ENCODE results near the gene TRRAP. TPM values are rescaled to one million over a fixed set of nuclear protein-coding genes. Genes with fewer than 3 reads are reported as not detected.

The TRRAP gene
- 4.0 to 12.4 TPM (median 6.1 TPM) in 3 replicates for polyA plus RNA-seq
- polyA plus RNA-seq (2011; ENCODE audit: low read depth) = 7.7 TPM
- 6.2 and 6.4 TPM in 2 replicates for polyA plus RNA-seq (2011; cell fraction: cytosol; rRNA removed)
- polyA plus RNA-seq (2011; cell fraction: nucleus; rRNA removed) = 27.0 and 29.7 TPM in 2 replicates
- 6.8 and 12.4 TPM in 2 replicates for polyA plus RNA-seq (2012; ENCODE audit: low replicate concordance)
- polyA minus RNA-seq = 17.6 to 57.0 TPM (median 28.1 TPM) in 3 replicates
- polyA minus RNA-seq (2011; cell fraction: cytosol; rRNA and poly(A)+ RNA removed) = 13.0 TPM
- 45.5 and 66.8 TPM in 2 replicates for polyA minus RNA-seq (2011; cell fraction: nucleus; rRNA and poly(A)+ RNA removed)

GRCh38 chr7:98878365-98879197, at the start of gene TRRAP:
TSS of gene TRRAP (plus strand) at chr7:98878532. CDS start at chr7:98881151, 2,619 bp downstream.
- DNase-seq (ENCODE audit: low read depth, low spot score) (no peak), FAIRE-seq (no peak)
- H3K79me2 ChIP-seq (ENCODE audit: control insufficient read depth, insufficient read depth, low read length) = peaks cover 31% of the 10 kb centered on the region
- peak within 1 kb of the TSS; percentile 96 for H3K4me2 ChIP-seq (ENCODE audit: control insufficient read depth, extremely low read depth, insufficient read depth, low read depth, low read length)
- H3K9me3 ChIP-seq (ENCODE audit: control insufficient read depth, low read depth, low read length) = no peaks in the 10 kb centered on the region
- H3K27ac ChIP-seq (ENCODE audit: control insufficient read depth, insufficient read depth, low read length) = peak within 1 kb of the TSS; percentile 85
- peak within 1 kb of the TSS; percentile 94 for H3K9ac ChIP-seq (ENCODE audit: control insufficient read depth, extremely low read depth, insufficient read depth, low read length)
- peak within 1 kb of the TSS; percentile 89 for H2AFZ ChIP-seq (ENCODE audit: control insufficient read depth, low read length)
- peaks cover 18% of the 10 kb centered on the region for H3K4me1 ChIP-seq (ENCODE audit: control insufficient read depth, extremely low read depth, insufficient read depth, low read length)
- dilution Hi-C loops (cut with MboI; ENCODE audit: extremely low pct_ligation_motif_present, low sequenced_read_pairs) = no loop called here
- TF ChIP-seq EZH2 (IDR thresholded peaks at IDR 0.05; ENCODE audit: low read length) = no peak
- peak in 2 of 3 experiments; percentile 80 to 90 for TF ChIP-seq CTCF (optimal IDR thresholded peaks at IDR 0.05 in 1 of 3, IDR thresholded peaks at IDR 0.05 in 1 of 3, conservative IDR thresholded peaks at IDR 0.05 in 1 of 3; ENCODE audit: extremely low read depth in 1 of 3, insufficient read depth in 2 of 3, low read length in 3 of 3)
- no peaks in the 10 kb centered on the region for H3K27me3 ChIP-seq (ENCODE audit: control insufficient read depth, extremely low read depth, insufficient read depth, low read length)
- no peaks in the 10 kb centered on the region for H3K9me1 ChIP-seq (ENCODE audit: control insufficient read depth, extremely low read depth, insufficient read depth, low read length)
- H4K20me1 ChIP-seq (ENCODE audit: control insufficient read depth, extremely low read depth, insufficient read depth, low read length) = peaks cover 3% of the 10 kb centered on the region
- peaks cover 7 to 10% of the 10 kb centered on the region in 2 experiments for H3K36me3 ChIP-seq (ENCODE audit: control insufficient read depth in 2 of 2, extremely low read depth in 1 of 2, insufficient read depth in 2 of 2, low read length in 2 of 2)
- peak within 1 kb of the TSS; percentile 82 to 99 (median 90) for H3K4me3 ChIP-seq (ENCODE audit: control insufficient read depth in 2 of 3, extremely low read depth in 1 of 3, insufficient read depth in 2 of 3, low read depth in 1 of 3, low read length in 3 of 3)

GRCh38 chr7:98830972-98831548, 47.3 kb upstream of the TRRAP start:
- TF ChIP-seq EZH2 (IDR thresholded peaks at IDR 0.05; ENCODE audit: low read length) (no peak), CTCF (optimal IDR thresholded peaks at IDR 0.05 in 1 of 3, IDR thresholded peaks at IDR 0.05 in 1 of 3, conservative IDR thresholded peaks at IDR 0.05 in 1 of 3; ENCODE audit: extremely low read depth in 1 of 3, insufficient read depth in 2 of 3, low read length in 3 of 3) (no peak)
- peaks cover 6% of the 10 kb centered on the region for H3K4me1 ChIP-seq (ENCODE audit: control insufficient read depth, extremely low read depth, insufficient read depth, low read length)
- no peaks in the 10 kb centered on the region for H3K9me1 ChIP-seq (ENCODE audit: control insufficient read depth, extremely low read depth, insufficient read depth, low read length)
- no peak for DNase-seq (ENCODE audit: low read depth, low spot score)
- no peak overlapping the region for H3K9ac ChIP-seq (ENCODE audit: control insufficient read depth, extremely low read depth, insufficient read depth, low read length)
- H2AFZ ChIP-seq (ENCODE audit: control insufficient read depth, low read length) = no peak overlapping the region
- dilution Hi-C loops (cut with MboI; ENCODE audit: extremely low pct_ligation_motif_present, low sequenced_read_pairs) = loop anchor here (25.0 kb wide), 1 partner anchor 369 kb away; no protein-coding TSS in a partner anchor
- no peaks in the 10 kb centered on the region for H3K36me3 ChIP-seq (ENCODE audit: control insufficient read depth in 2 of 2, extremely low read depth in 1 of 2, insufficient read depth in 2 of 2, low read length in 2 of 2)
- H3K4me3 ChIP-seq (ENCODE audit: control insufficient read depth in 2 of 3, extremely low read depth in 1 of 3, insufficient read depth in 2 of 3, low read depth in 1 of 3, low read length in 3 of 3) = no peak overlapping the region
- no peaks in the 10 kb centered on the region for H4K20me1 ChIP-seq (ENCODE audit: control insufficient read depth, extremely low read depth, insufficient read depth, low read length)
- no peaks in the 10 kb centered on the region for H3K9me3 ChIP-seq (ENCODE audit: control insufficient read depth, low read depth, low read length)
- peaks cover 3% of the 10 kb centered on the region for H3K27me3 ChIP-seq (ENCODE audit: control insufficient read depth, extremely low read depth, insufficient read depth, low read length)
- H3K27ac ChIP-seq (ENCODE audit: control insufficient read depth, insufficient read depth, low read length) = no peak overlapping the region
- H3K79me2 ChIP-seq (ENCODE audit: control insufficient read depth, insufficient read depth, low read length) = no peaks in the 10 kb centered on the region
- FAIRE-seq = no peak
- no peak overlapping the region for H3K4me2 ChIP-seq (ENCODE audit: control insufficient read depth, extremely low read depth, insufficient read depth, low read depth, low read length)
